Iris pigment epithelial cell (primary cell): ENCODE results near the gene SEC14L3.
"Not testable (repeated sequence)": the region's sequence is repeated elsewhere in the genome, so short reads cannot be mapped to it uniquely, and the experiment has no call there.

Source experiments
- DNase-seq: peaks from one replicate; pipeline ENCODE4 v3.0.0-alpha.2; 2011; ENCODE audit warnings: low read depth

Gene SEC14L3

DNA sequence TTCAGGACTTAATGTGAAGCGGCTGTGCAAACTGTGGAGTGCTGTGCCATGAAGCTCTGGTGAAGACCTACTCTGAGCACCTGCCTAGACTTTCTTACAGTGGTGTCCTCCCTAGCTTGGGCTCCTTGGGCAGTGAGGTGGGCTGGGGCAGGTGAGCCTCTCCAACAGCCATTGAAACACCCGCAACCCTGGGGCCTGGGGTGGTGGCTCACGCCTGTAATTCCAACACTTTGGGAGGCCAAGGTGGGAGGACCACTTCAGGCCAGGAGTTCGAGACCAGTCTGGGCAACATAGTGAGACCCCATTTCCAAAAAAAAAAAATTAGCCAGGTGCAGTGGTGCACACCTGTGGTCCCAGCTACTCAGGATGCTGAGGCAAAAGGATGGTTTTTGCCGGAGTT, 14.3 kb upstream of the SEC14L3 start:
- no peak for DNase-seq

DNA sequence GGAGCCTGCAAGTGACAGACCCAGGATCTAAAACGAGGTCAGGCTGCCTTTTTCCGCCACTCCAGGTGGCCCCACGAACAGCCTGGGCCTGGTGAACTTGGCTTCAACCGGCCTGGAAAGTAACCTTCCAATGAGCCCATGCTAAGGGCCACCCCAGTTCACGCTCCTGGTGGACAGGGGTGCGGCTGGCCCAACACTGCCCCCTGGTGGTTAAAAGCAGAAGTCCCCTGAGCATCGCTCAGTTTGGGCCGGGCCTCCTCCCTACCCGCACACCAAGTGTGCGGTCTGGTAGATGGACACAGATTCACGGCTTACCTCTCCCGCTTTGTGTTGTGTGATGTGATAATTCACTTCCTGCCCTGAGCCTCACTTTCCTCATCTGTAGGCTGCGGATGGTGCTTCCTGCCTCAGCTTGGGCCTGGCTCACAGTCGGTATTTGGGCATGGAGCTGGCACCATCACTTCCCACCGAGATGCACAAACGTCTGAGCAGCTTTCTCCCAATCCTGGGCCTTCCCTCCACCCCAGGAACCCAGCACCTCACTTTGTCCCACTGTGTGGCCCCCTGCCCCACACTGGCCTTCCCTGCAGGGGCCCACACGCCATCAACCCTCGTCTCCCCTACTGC, 13.7 kb upstream of the SEC14L3 start:
- DNase-seq, result peak; percentile 26

DNA sequence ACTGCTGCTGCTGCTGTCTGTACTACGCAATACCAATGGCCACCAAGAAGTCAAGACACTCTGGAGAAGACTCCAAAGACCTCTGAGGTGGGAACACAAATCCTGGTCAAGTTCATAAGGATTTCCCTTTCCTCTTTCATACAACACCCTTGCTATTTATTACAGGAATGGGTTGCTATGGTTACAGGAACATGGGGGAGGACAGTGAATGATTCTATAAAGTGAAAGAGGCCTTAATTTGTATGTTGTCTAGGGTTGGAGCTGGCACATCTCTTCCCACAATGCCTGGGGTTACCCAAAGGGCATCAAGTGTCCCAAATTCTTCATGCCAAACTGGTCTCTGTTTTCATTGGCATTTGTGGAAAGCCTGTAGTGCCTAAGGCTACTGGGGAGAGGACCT, 11.4 kb upstream of the SEC14L3 start:
- DNase-seq, result no peak

DNA sequence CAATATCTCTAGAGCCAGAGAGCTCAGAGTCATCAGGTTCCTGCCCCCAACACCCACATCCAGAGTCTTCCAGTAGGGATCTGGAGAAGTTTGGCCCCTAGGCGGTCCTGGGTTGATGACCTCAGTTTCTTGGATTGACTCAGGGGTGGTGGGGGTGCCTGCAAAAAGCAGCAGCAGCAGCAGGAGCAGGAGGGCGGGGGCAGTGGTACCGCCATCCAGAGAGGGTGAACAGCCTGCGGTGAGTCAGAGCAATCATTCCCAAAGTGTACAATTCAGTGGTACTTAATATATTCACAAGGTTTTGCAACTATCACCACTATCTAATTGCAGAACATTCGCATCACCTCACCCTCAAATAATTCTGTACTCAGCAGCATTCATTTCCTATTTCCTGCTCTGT, 9.9 kb upstream of the SEC14L3 start:
- peak; percentile 9 for DNase-seq

DNA sequence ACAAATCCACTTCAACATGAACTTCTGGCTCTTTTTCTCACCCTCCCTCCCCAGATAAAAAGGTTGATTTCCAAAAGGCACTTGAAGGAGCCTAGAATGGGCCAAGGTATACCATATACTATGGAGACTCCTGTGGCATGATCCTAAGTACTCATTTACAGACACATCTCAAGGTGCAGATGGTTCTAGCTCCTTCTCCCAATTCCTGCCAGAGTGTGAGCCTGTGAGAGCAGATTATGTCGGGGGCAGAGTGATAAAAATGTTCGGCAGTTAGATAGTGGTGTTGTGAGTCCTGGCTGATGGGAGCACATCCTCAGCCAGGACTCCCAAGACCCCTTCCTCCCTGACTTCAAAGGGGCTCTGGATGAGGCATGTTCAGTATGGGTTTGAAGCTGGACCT, 8.2 kb upstream of the SEC14L3 start:
- no peak for DNase-seq

DNA sequence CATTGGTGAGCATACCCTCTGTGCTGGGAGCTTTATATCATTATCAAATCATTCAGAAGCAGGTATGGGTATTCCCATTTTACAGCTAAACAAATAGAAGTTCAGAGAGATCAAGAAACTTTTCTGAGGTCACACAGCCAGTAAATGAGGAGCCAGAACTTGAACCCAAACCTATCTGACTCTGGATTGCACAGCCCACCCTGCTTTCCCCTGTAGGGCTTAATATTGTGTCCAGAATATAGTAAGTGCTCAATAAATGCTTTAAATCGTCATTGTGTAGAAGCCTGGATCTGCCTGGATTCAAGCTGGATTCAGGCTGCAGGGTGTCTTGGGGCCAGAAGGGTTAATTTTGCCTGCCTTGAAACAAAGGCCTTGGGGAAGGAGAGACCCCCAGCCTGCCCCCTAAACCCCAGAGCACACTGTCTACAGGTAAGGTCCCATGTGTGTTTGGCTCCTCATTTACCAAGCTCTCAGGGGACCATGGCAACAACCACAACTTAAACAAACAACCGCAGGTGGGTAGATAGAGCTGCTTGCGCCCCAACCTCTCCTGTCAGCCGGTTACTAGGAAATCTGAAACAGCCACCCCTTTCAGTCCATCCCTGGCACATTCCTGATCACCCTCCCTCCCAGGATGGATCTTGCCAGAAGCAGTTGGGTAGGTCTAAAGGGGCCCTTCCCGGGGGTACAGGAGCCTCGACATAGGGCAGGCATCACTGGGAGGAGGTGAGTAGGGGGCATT, 3.0 kb upstream of the SEC14L3 start:
- DNase-seq, result no peak

DNA sequence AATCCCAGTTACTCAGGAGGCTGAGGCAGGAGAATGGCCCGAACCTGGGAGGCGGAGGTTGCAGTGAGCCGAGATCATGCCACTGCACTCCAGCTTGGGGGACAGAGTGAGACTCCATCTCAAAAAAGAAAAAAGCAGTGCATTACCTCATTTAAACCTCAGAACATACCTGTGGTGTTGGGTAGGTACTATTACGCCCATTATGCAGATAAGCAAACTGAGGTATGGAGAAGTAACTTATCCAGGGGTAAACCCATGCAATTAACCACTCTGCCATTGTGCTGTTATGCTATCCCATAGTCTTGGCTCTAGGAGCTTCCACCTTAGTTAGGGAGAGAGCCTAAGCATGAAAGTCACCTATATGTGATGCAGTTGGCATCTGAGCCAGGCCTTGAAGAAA, 2.3 kb upstream of the SEC14L3 start:
- no peak for DNase-seq

DNA sequence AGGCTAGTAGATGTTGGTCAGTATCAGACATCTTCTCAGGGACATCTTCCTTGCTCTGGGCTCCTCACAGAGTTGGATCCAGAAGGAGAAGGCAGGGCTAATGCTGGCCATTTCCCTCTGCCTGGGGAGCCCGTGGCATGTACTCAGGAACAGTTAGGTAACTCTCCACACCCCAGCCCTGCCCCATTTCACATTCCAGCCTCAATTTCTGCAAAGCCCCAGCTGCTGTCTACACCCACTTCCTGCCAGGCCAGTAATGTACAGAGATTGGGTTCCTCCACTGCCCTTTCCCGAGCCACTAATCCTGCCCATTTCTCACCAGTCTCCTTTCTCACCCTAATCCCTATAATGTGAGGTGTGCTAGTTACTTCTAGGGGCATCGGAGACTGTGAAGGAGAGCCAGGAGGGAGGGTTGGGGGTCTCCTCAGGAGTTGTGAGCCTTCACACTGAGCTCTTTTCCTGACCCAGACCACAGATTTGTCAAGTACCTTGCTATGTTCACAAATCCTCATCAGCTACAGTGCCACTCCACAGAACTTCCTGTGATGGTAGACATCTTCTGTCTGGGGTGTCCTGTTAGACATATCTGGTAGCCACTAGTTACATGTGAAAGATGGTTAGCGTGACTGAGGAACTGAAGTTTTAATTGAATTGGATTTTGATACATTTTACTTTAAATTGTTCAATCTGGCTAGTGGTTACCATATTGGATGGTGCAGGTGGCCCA, 1.3 kb upstream of the SEC14L3 start:
- DNase-seq, result no peak

DNA sequence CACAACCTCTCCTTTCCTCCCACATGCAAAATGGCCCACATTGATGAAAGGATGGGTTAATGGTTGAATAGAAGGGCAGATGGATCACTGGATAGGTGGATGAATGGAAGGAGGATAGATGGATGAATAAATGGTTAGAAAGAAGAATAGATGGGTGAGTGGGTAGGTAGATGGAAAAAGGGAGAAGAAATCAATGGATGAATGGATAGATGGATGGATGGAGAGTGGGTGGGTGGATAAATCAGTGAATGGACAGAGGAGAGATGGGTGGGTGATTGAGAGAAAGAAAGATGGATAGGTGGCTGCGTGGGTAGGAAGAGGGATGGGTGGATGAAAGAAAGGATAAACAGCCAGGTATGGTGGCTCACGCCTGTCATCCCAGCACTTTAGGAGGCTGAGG, 1.2 kb downstream of the SEC14L3 start:
- DNase-seq, result no peak

DNA sequence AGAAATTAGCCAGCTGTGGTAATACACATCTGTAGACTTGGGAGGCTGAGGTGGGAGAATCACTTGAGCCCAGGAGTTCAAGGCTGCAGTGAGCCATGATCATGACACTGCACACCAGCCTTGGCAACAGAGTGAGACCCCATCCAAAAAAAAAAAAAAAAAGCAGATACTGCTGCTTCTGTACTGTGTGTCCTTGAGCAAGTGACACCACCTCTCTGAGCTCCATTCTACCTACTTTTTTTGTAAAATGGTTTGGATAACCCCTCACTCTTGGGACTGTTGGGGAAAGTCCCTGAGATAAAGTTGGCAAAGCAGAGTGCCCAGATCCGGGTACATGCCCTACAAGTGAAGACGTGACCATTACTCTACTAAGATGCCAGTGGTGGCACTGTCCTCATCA, 2.7 kb downstream of the SEC14L3 start:
- no peak for DNase-seq

DNA sequence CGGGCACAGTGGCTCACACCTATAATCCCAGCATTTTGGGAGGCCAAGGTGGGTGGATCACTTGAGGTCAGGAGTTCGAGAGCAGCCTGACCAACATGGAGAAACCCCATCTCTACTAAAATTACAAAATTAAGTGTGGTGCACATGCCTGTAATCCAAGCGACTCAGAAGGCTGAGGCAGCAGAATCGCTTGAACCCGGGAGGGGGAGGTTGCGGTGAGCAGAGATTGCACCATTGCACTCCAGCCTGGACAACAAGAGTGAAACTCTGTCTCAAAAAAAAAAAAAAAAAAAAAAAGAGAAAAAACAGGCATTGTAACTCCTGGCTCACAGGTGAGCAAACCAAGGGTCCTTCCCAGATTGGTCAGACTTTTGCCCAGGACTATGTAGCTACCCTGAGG, 11.3 kb downstream of the SEC14L3 start:
- DNase-seq, result not testable (repeated sequence)

DNA sequence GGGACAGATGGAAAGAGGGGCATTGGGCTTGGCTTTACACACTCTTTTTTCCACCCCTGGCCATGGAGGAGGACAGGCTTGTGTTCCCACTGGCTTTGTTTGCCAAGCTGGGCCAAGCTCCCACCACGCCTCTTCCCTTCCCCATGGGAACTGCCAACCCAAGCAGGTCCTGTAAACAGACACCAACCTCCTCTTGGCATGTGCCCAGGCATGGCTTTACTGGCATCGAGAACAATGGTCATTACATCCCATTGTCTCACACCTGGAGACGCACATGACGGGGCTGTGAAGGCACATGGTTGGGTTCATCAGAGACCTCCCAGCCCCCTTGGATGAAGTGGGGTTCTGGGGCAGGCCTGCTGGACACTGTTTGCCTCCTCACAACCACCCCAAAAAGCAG, 11.7 kb downstream of the SEC14L3 start:
- DNase-seq, result no peak

DNA sequence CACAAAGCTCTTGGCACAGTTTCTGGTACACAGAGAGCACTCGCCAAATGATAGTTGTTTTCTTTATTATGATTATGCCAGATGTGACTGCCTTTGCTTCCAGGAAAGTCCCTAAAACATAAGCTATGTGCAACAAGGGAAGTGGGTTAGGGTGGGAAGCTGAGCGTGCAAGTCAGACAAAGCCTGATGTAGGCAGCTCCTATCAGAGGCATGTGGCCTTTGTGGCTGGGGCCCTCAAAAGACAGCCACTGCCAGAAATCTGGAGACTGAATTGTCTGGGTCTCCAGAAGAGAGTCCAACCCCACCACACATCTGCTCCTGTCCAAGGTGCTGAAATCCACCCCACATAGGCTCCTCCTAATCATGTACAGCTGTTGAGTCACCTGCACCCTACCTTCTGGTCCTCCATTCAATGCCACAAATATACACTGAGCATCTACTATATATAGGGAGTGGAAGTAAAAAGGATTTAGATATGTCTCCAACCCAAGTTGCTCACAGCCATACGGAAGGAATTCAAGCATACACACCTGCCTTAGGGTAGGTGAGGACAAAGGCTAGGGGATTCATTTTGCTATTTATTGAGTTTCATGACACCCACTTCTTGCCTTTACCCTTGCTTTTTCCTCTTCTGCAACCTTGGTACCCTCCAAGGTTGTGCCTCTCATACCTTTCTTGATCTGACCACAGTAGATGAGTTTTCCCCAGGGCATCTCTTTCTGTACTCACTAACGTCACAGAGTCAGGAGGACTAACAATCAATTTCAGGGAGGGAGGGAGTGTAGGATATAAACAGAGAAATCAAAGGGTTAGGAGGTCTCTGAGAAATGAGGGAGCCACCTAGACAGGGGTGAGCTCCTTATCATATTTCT, 12.4 kb downstream of the SEC14L3 start:
- no peak for DNase-seq

DNA sequence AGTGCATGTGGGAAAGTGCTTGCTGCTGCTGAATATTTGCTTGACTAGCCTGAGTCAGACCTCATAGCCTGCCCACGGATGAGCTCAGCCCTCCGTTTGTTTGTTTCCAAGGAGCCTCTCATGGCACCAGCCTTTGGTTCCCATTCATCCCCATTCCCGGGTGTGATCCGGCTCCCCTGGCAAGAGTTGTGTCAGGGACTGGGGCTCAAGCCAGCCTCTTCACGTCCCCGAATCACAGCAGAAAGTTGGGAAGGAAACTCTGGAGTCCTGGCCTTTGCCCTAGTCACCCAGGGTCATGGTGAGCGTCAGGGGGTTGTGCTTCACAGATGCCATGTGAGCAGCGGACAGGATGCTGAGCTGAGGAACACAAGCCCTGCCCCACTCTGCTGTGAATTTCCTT, 13.8 kb downstream of the SEC14L3 start:
- no peak for DNase-seq

DNA sequence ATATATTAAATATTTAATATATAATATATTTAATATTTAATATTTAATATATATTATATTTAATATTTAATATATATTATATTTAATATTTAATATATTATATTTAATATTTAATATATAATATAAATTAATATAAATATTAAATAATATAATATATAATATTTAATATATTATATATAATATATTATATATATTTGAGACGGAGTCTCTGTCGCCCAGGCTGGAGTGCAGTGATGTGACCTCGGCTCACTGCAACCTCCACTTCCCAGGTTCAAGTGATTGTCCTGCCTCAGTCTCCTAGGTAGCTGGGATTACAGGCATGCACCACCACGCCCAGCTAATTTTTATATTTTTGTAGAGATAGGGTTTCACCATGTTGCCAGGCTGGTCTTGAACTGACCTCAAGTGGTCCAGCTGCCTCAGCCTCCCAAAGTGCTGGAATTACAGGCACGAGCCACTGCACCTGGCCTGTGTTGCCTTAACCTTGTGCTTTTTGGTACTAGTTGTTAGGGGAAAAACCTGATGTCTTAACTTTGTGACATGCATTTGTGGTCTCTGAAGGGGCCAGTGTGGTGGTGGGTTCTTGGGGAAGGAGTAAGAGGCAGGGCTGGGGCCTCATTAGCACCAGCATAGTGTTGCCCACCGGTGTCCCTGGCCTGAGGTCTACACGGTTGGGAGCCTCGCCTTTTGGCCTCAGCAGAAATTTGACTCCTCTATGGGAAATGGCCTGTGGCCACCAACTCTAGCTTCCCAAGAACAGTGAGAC, 16.6 kb downstream of the SEC14L3 start:
- DNase-seq, result no peak

DNA sequence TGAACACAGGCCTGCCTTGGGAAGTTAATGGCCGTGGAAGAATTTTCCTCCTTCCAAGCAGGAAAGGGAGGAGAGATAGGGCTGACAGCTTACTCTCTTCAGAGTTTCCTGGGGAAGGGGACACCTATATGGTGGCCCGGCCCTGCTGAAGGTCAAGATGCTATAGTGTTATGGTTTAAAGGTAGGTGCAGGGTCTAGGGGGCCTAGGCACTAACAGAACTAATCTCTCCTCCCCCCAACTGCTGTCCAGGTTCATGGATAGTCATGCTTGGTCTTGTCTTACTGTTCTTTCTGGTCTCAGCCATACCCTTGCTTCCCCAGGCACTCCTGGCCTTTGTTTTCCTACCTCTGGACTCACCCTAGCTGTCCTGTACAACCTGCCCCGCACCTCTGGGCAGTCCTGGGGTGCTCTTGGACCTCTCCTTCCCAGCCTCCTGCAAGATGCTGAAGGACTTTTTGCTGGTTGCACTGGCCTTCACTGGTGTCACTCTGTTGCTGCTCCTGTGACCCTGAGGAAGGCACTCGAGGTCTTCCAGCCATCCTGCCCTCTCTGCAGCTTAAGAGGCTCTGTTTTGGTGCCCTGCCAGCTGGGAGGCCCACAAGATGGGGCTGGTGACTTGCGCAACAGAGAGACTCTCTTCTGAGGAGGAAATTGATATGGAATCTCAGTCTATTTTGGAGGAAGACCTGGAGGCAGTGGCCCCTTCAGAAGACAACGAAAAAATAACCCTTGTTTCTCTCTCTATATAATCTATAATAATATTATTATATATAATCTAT, 17.9 kb downstream of the SEC14L3 start:
- no peak for DNase-seq

DNA sequence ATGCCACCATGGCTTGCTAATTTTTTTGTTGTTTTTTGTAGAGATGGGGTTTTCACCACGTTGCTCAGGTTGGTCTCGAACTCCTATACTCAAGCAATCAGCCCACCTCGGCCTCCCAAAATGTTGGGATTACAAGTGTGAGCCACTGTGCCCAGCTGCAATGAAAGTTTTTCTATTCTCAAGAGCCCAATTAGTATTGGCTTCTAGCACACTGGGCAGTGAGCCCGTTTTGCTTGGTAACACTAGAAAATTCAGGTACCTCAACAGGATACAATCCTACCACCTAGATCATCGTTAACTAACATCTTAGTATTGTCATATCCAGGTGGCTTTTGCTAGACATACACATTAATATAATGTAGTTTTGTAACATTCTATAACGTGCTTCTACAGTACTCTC, 19.0 kb downstream of the SEC14L3 start:
- no peak for DNase-seq

DNA sequence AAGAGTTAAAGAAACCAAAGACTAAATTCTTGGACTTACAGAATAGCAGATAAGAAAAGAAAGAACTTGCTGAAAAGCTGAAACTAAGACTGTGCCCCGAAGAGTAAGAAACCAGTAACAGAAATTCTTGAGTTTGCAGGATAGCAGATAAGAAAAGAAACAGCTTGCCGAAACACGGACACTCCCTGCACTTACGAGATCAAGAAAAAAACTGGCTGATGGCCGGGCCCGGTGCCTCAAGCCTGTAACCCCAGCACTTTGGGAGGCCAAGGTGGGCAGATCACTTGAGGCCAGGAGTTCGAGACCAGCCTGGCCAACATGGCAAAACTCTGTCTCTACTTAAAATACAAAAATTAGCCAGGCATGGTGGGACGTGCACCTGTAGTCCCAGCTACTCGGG, 20.3 kb downstream of the SEC14L3 start:
- DNase-seq, result not testable (repeated sequence)

DNA sequence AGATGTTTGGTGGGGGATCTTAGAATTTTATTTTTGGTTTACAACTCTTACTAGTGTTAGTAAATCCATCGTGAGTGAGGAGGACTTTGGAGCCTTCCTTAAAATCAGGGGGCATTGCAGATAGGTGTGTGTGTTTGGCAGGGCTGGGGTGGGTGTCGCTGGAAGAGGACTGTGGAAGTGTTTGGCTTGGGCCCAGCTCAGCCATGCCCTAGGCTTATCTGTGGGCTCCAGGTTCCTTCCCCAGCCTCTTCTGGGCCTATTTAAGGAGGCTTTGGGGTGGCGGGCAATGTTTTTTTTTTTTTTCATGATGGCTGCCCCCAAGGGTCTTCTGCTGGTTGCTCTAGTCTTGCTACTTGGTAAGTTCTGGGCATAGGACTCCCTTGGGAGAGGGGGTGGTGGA, 24.2 kb downstream of the SEC14L3 start:
- DNase-seq, result no peak

DNA sequence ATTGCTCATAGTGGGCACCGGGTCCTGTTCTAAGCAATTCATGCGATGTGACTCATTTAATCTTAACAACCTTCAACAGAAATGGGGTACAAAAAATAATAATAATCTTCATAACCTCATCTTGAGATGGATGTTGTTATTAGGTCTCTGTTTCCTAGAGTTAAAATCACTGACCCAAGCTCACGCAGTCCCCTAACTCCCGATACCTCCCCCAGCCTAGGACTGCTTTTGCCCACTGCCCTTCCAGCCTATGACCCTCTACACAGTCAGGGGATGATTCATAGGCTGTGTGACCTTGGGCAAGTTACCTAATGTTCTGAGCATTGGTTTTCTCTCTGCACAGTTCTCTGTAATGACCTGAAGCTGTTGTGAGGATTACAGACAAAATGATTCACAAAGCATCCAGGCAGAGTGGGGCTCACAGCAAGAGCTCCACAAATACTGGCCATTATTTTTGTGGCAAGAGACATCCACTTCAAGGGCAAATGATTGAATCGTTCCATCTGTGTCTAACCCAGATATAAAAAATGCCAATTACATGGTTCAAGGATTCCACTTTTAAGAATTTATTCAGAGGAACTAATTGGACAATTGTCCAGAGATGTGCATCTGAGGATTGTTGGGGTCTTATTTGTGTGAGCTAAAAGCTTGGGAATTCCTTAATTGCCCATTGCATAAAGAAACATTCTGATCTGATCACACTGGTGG, 26.2 kb downstream of the SEC14L3 start:
- peak; percentile 63 for DNase-seq
